ENCODE results near the gene TTC3.

Gene TTC3

GRCh38 chr21:37063433-37063832 lies 9.6 kb upstream of the TTC3 start:
- DNase-seq = no peak

DNA sequence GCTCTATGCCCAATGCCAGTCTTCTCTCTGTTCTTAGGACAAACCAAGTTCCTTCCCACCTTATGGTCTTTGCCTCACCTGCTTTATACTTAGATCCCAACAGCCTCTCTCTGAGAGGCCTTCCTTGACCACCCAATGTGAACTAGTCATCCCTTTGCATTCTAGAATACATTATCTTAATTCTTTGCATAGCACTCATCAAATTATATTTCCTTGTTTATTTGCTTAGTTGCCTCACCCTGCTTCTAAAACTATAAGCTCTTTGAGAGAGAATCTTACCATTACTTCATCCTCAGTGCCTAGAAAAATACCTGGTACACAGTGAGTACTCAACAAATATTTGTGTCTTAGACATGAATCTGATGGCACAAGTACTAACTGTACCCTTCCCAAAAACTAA lies 8.2 kb upstream of the TTC3 start:
- no peak for DNase-seq

DNA sequence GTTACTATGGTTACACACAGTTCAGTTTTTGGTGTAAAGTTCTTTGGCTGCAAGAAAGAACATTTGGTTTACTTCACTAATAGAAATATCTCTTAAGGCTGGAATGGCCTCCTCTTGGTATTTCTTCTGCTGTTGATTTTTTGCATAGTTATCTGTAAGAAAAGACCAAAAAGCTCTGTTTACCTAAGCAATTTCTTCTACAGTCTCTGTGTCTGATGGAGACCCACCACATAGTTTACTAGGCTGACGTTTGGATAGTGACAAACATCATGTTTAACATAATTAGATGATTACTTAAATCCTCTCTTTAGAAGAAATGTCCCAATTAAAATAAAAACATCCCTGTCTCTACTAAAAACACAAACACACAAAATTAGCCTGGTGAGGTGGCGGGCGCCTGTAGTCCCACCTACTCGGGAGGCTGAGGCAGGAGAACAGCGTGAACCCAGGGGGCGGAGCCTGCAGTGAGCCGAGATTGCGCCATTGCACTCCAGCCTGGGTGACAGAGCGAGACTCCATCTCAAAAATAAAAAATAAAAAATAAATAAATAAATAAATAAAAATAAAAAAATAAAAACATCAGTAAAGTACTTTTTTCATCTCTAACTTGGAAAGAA lies 7.4 kb upstream of the TTC3 start:
- DNase-seq = no peak

DNA sequence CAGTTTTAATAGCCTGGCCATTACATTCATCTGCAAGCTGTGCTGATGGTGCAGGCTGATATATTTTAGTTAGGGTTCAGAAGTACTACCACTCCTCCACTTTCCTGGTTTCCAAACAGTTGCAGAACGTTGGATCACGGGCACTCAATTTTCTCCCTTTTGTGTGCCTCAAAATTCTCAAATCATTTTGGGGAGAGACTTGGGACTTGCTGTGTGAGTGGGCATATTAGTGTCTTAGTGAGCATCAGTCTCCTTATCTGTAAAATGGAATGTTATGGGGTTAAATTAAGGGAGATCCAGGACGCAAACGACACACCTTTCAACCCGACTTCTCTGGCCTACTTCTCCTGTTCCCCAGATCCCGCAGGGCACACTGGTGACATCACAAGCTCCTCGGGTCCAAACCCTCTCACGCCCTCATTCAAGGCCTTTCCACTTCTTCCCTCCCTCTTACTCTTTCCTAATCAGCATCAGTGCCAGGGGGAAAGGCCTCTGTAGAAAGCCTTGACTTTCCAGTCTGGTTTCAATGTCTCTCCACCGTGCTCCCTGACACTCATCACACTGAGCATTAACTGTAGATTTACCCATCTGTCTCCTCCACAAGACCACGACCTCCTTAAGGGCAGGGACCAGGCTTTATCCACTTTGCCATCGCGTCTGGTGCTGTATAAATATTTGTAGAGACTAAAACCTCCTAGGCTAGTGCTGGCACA lies 1.3 kb upstream of the TTC3 start:
- DNase-seq = peak; percentile 42 to 48

DNA sequence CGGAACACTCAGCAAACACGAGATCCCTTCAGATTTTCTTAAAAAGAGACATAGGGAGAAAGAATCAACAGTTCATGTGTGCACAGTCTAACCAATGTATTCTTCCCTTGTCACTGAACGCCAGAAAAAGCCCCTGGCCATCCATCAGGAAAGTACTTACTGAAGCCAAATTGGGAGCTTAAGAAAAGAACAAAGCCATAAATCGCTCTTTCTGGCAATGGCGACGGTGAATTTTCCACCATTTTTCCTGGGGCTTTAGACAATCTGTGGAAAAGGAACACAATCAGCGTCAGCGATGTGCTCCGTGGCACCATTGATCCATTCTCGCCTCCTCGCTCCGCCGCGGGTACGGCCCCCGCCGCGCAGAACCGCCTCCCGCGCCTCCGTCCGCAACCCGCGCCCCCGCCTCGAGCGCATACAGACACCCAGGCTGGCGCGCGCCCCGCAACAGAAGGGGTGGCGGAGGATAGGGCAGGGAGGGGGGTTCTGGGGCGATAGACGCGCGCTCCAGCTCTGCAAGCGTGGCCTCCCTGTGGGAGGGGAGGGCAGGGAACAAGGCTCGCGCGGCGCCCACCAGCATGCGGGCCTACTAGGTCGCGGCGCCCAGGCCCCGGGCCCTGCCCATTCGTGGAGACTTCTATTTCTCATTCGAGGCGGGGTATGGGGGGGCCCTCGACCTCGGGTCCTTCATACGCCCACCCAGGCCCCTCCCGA lies 623 bp upstream of the TTC3 start:
- DNase-seq = no peak

- DNase-seq = peak; percentile 77
Observed at GRCh38 chr21:37073417-37074196, 553 bp downstream of the TTC3 start.

DNA sequence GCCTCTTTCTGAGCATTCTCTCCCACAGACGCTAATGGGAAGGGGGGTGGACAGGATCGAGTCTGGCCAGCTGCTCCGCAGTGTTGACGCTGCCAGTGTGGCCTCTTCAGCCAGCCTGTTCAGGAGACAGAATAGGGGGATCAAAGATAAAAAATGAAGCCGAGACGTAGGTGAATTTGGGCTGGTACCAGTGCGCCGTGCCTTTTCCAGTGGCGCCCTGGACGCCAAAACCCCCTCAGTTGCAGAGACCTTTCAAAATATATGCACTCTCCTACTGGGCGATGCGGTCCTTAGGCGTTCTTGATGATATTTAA lies 1.1 kb downstream of the TTC3 start:
- no peak for DNase-seq

GRCh38 chr21:37074546-37074945 lies 1.5 kb downstream of the TTC3 start:
- DNase-seq = no peak

DNA sequence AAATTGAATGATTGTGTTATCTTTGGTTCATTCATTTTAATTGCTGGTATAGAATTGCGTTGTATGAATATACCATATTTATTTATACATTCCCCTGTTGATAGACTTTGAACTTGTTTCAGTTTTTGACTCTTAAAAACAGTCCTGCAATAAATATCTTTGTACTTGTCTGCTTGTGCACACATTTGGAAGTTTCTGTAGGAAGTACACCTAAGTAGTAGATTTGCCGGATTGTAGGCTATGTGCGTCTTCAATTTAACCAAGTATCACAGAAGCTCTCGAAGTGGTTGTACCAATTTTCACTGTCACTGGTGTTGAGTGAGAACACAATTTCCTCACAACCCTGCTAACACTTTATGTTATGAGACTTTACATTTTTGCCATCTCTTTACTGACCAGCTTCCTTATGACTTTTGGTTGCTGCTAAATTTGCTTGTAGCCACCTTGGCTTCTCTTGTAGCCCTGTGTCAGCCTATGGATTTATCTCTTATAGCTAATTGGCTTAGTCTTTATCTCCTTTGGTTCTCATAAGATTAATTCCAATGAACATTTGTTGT lies 2.2 kb downstream of the TTC3 start:
- DNase-seq = no peak

DNA sequence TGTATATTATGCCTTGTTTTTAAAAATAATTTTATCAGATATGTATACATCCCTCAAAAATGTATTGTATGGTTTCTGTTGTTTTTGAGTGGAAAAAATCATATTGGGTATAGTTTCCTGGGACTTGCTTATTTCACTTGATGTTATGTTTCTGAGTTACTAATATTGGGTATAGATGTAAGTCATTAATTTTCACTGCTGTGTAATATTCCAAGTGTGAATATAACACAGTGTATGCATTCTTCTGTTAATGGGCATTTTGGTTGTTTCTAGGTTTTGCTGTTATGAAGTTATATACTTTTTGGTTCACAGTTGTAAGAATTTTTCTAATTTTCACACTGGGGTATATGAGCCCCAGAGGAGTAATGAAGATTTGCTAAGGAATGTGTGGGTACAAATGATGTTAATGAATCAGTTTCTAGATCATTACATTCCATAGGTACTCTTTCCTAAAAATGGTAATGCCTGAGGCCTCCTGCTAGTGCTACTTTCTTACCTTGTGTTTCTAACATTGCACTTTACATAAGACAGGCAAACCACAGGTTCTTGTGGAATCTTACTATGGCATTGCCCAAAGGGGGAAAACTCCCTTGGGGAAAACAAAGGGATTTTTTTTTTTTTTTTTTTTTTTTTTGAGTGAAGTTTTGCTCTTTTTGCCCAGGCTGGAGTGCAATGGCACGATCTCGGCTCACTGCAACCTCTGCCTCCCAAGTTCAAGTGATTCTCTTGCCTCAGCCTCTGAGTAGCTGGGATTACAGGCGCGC lies 3.2 kb downstream of the TTC3 start:
- DNase-seq = no peak

DNA sequence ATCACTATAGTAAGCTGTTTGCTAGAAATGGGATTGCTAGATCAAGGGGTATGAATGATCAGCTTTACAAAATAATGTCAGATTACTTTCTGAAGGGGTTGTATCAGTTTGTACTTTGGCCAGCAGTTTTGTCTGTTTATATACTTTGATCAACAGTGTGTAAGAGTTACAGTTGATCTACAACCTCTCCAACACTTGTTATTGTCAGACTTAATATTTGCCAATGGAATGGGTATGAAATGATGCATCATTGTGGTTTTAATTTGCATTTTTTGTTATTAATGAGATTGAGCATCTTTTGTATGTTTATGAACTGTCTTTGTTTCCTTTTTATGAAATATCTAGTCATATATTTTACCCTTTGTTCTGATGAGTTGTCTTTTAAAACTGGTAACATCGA lies 4.3 kb downstream of the TTC3 start:
- no peak for DNase-seq

- no peak for DNase-seq
Observed at GRCh38 chr21:37079211-37079824, 6.3 kb downstream of the TTC3 start.

DNA sequence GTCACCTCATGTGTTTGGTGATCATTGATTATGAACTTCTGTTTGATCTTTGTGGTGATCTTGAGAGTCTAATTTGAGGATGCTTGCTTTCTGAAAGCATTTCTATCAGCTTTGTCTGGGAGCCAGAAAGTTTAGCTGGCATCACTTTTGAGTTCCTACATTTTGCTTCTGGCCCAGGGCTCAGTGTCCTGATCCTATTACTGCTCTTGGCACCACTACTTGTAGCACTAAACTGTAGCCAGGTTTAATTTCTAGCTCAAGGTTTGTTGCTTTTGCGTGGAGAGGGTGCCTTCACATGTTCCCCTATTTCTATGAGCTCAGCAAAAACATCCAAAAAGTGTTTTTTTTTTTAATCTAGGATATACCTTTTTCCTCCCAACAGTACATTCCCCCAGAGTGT lies 9.3 kb downstream of the TTC3 start:
- DNase-seq = no peak

DNA sequence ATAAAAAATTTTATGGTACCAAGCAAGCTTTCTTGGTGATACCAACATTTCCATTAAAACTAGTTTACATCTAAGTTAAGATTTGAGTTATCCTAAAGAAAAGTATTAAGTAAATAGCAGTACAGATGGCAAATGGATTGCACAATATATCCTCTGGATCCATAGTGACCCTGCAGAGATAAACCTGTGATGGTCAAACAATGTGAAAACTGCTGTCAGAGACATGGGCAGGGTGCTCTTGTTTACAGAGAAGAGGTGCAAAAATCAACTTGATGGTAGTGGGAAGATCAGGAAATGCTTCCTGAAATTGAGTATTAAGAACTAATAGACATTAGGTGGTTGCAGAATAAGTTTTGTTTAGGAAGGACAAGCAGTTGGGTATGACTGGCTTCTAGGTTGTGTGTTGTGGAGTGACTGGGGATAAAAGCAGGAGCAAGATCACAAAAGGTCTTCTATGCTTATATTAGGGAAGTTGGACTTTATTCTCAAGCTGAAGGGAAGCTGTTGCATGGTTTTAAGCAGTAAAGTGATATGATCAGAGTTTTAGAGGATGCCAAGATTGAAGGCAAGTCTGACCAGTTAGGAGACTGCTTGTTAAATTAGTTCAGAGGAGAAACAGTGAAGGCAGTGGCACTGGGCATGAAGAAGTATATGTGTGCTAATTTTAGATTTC lies 9.9 kb downstream of the TTC3 start:
- no peak for DNase-seq

DNA sequence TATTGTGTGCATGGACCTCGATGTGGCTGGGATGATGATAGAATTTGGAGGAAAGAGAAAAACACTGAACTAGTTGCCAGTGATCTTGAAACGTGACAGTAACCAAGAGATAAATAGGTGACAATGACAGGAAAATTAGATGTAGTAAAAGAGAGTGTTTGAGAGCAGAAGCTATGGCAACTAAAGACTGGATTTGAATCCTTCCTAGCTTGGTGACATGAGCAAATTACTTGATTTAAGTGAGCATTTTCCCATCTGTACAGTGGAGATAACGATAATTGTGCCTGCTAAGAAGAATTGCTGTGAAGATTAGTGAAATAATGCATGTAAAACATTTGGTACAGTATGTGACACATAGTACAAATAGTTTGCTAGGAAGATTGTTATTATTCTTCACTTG lies 12.7 kb downstream of the TTC3 start:
- no peak for DNase-seq

DNA sequence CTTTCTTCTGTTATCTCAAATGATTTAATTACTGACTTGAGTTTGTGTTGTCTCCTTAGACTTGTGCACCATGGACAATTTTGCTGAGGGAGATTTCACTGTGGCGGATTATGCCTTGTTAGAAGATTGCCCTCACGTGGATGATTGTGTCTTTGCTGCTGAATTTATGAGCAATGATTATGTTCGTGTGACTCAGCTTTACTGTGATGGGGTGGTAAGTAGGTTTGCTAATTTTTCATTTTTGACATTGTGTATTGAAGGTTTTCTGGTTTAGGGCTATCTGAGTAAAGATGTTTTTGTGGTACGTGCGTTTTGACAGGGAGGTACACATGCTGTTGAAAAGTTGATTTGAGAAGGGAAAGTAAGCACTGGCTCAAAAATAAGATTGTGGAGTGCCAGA lies 14.1 kb downstream of the TTC3 start:
- no peak for DNase-seq

- DNase-seq = no peak
Observed at GRCh38 chr21:37088186-37088735, 15.2 kb downstream of the TTC3 start.

GRCh38 chr21:37093977-37094376 lies 20.9 kb downstream of the TTC3 start:
- no peak for DNase-seq

- DNase-seq = no peak
Observed at GRCh38 chr21:37095821-37096220, 22.8 kb downstream of the TTC3 start.

- DNase-seq = no peak
Observed at GRCh38 chr21:37098751-37099150, 25.7 kb downstream of the TTC3 start.

DNA sequence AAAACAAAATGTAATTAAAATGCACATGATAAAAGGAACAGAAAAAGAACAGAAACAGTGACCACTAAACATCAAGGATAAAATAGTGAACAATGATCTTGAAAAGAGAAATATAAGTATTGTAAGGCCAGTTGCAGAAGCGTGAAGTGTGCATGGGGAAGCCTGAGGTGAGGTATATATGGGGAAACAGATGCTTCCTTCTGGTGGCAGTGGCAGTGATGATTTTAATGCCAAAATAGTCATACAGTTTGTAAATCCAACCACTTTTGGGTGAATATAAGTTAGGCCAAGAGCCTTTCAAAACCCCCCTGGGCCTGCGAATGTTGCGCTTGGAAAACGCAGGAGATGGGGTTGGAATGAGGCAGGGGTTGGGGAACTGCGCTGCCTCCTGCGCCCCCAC lies 27.3 kb downstream of the TTC3 start:
- DNase-seq = no peak
